H9 (cell line): ENCODE measurements around the gene HOMER3. TPM values are rescaled to one million over a fixed set of nuclear protein-coding genes. Genes with fewer than 3 reads are reported as not detected.

Source experiments
- DNase-seq: peaks from one replicate; pipeline ENCODE4 v3.0.0-alpha.2; 2017
- H2AFZ ChIP-seq: one replicate; pipeline ENCODE4 v1.6.1; 2013; ENCODE audit warnings: mild to moderate bottlenecking, low read length, control low read depth, moderate library complexity
- H2AK5ac ChIP-seq: 2 replicates; pipeline ENCODE4 v1.6.1; 2013; ENCODE audit warnings: low read length, control low read depth, mixed read lengths; ENCODE audit not compliant: insufficient read length
- H2BK120ac ChIP-seq: one replicate; pipeline ENCODE4 v1.6.1; 2013; ENCODE audit warnings: low read depth, mild to moderate bottlenecking, low read length, control low read depth, inconsistent platforms; ENCODE audit not compliant: poor library complexity, severe bottlenecking
- H2BK12ac ChIP-seq: 2 replicates; pipeline ENCODE4 v1.6.1; 2013; ENCODE audit warnings: low read length, control low read depth, mixed read lengths, low read depth; ENCODE audit not compliant: insufficient read length
- H2BK15ac ChIP-seq: 2 replicates; pipeline ENCODE4 v1.6.1; 2013; ENCODE audit warnings: low read depth, low read length, control low read depth
- H2BK20ac ChIP-seq: one replicate; pipeline ENCODE4 v1.6.1; 2013; ENCODE audit warnings: low read depth, mild to moderate bottlenecking, low read length, control low read depth, inconsistent platforms; ENCODE audit not compliant: poor library complexity, severe bottlenecking
- H2BK5ac ChIP-seq: 2 replicates; pipeline ENCODE4 v1.6.1; 2013; ENCODE audit warnings: low read length, control low read depth, mixed read lengths; ENCODE audit not compliant: insufficient read length
- H3K14ac ChIP-seq: 2 replicates; pipeline ENCODE4 v1.6.1; 2013; ENCODE audit warnings: low read length, control low read depth; ENCODE audit not compliant: insufficient read depth
- H3K18ac ChIP-seq: 2 replicates; pipeline ENCODE4 v1.6.1; 2013; ENCODE audit warnings: low read depth, mild to moderate bottlenecking, mixed read lengths, low read length, control low read depth; ENCODE audit not compliant: insufficient read length
- H3K23ac ChIP-seq: 2 replicates; pipeline ENCODE4 v1.6.1; 2013; ENCODE audit warnings: low read length, control low read depth, mixed read lengths, low read depth; ENCODE audit not compliant: insufficient read length
- H3K23me2 ChIP-seq: 2 replicates; pipeline ENCODE4 v1.6.1; 2013; ENCODE audit warnings: low read depth, mild to moderate bottlenecking, mixed read lengths, low read length, control low read depth; ENCODE audit not compliant: insufficient read length, poor library complexity, severe bottlenecking
- H3K27ac ChIP-seq: 2 replicates; pipeline ENCODE4 v1.5.1; 2013; ENCODE audit warnings: low read length, control low read depth, mixed read lengths, low read depth; ENCODE audit not compliant: insufficient read length
- H3K27me3 ChIP-seq: 2 replicates; pipeline ENCODE4 v1.6.1; 2013; ENCODE audit warnings: low read length, control low read depth, inconsistent platforms; ENCODE audit not compliant: insufficient read depth
- H3K4ac ChIP-seq: 2 replicates; pipeline ENCODE4 v1.6.1; 2013; ENCODE audit warnings: low read depth, mild to moderate bottlenecking, control low read depth, inconsistent platforms, low read length, moderate library complexity
- H3K4me1 ChIP-seq: 2 replicates; pipeline ENCODE4 v1.6.1; 2013; ENCODE audit warnings: low read length, control low read depth, inconsistent platforms; ENCODE audit not compliant: insufficient read depth
- H3K4me2 ChIP-seq: 2 replicates; pipeline ENCODE4 v1.6.1; 2013; ENCODE audit warnings: low read length, control low read depth, mixed read lengths; ENCODE audit not compliant: insufficient read length, insufficient read depth
- H3K56ac ChIP-seq: 2 replicates; pipeline ENCODE4 v1.6.1; 2013; ENCODE audit warnings: low read depth, mild to moderate bottlenecking, mixed read lengths, low read length, control low read depth; ENCODE audit not compliant: insufficient read length
- H3K79me1 ChIP-seq: 2 replicates; pipeline ENCODE4 v1.6.1; 2013; ENCODE audit warnings: low read depth, mild to moderate bottlenecking, moderate library complexity, low read length, control low read depth, inconsistent platforms; ENCODE audit not compliant: insufficient read depth, poor library complexity, severe bottlenecking
- H3K79me2 ChIP-seq: 2 replicates; pipeline ENCODE4 v1.6.1; 2013; ENCODE audit warnings: low read length, control low read depth, inconsistent platforms; ENCODE audit not compliant: insufficient read depth
- H3K9ac ChIP-seq: 2 replicates; pipeline ENCODE4 v1.6.1; 2013; ENCODE audit warnings: low read length, control low read depth, mixed read lengths; ENCODE audit not compliant: insufficient read length; ENCODE audit errors: extremely low read depth
- H3K9me3 ChIP-seq: one replicate; pipeline ENCODE4 v1.6.1; 2013; ENCODE audit warnings: low read depth, low read length, inconsistent platforms; ENCODE audit not compliant: control insufficient read depth
- H3T11ph ChIP-seq: one replicate; pipeline ENCODE4 v1.6.1; 2013; ENCODE audit warnings: mild to moderate bottlenecking, low read length, control low read depth, inconsistent platforms
- H4K20me1 ChIP-seq: one replicate; pipeline ENCODE4 v1.6.1; 2013; ENCODE audit not compliant: control insufficient read depth, insufficient read length, insufficient read depth
- H4K5ac ChIP-seq: 2 replicates; pipeline ENCODE4 v1.6.1; 2013; ENCODE audit warnings: low read depth, mild to moderate bottlenecking, mixed read lengths, low read length, control low read depth; ENCODE audit not compliant: insufficient read length
- H4K8ac ChIP-seq: replicated peaks from 2 replicates; pipeline ENCODE4 v1.6.1; 2013; ENCODE audit warnings: low read length, control low read depth, mixed read lengths, low read depth; ENCODE audit not compliant: insufficient read length
- H4K91ac ChIP-seq: 2 replicates; pipeline ENCODE4 v1.6.1; 2013; ENCODE audit warnings: low read depth, mild to moderate bottlenecking, moderate library complexity, mixed read lengths, low read length, control low read depth; ENCODE audit not compliant: insufficient read length
- H3K27ac Mint-ChIP-seq, 3 experiments: 2 replicates in 2 of 3; 3 replicates in 1 of 3; pipeline ENCODE4 v1.8.0; 2020 to 2021; ENCODE audit warnings: mixed read lengths in 3 of 3, mild to moderate bottlenecking in 1 of 3, moderate library complexity in 1 of 3
- H3K27me3 Mint-ChIP-seq: 2 replicates; pipeline ENCODE4 v1.8.0; 2021; ENCODE audit warnings: low read depth, mild to moderate bottlenecking, moderate library complexity, mixed read lengths
- H3K36me3 Mint-ChIP-seq, 3 experiments: 2 replicates in 2 of 3; 3 replicates in 1 of 3; pipeline ENCODE4 v1.8.0; 2020 to 2021; ENCODE audit warnings: low read depth in 3 of 3, mixed read lengths in 3 of 3; ENCODE audit not compliant: insufficient read depth in 1 of 3
- H3K4me1 Mint-ChIP-seq, 2 experiments: 2 replicates each; pipeline ENCODE4 v1.8.0; 2020; ENCODE audit warnings: mixed read lengths in 2 of 2
- H3K4me3 Mint-ChIP-seq, 2 experiments: 2 replicates in 1 of 2; 3 replicates in 1 of 2; pipeline ENCODE4 v1.8.0; 2020 to 2021; ENCODE audit warnings: mild to moderate bottlenecking in 2 of 2, mixed read lengths in 2 of 2, moderate library complexity in 1 of 2
- H3K9me3 Mint-ChIP-seq, 2 experiments: 2 replicates in 1 of 2; 3 replicates in 1 of 2; pipeline ENCODE4 v1.8.0; 2020; ENCODE audit warnings: mild to moderate bottlenecking in 2 of 2, mixed read lengths in 2 of 2, moderate library complexity in 1 of 2
- CTCF ChIP-seq: fragments of 200-600 bp; sonication (generic); conservative IDR thresholded peaks from 3 replicates; pipeline ENCODE4 v1.8.0; 2021; ENCODE audit warnings: antibody characterized with exemption, mild to moderate bottlenecking
- whole genome bisulfite sequencing: extraction: QIAGEN DNeasy Blood & Tissue Kit; methylation state at CpG from one replicate; pipeline ENCODE4 v1.1.7; 2013; ENCODE audit warnings: missing lambda C conversion rate, low lambda C conversion rate, mixed read lengths; ENCODE audit not compliant: insufficient read length; ENCODE audit errors: extremely low coverage; 5-methylcytosine and 5-hydroxymethylcytosine counted together
- total RNA-seq: library from RNA; stranded (reverse); gene quantifications from 2 replicates; pipeline ENCODE4 v1.2.1, GENCODE V29; 2021

HOMER3 gene
- total RNA-seq, 1 experiment from 2014 or later: 20.2 TPM

- DNase-seq: peak; percentile 62
- H4K91ac ChIP-seq: no peak overlapping the region
- H3K4me1 ChIP-seq: no peaks in the 10 kb centered on the region
- Mint-ChIP-seq H3K27me3 (peaks cover 17% of the 10 kb centered on the region), H3K36me3 (peaks cover 0 to 6% (median 0%) of the 10 kb centered on the region in 3 experiments; a peak in 5 of 7 replicates), H3K27ac (no peak overlapping the region), H3K4me3 (peak overlapping the region; percentile 78 to 80), H3K9me3 (no peaks in the 10 kb centered on the region), H3K4me1 (peaks cover 0 to 10% of the 10 kb centered on the region in 2 experiments; a peak in 1 of 4 replicates)
- H3K9ac ChIP-seq: no peak overlapping the region
- no peaks in the 10 kb centered on the region for H3K79me1 ChIP-seq
- no peak overlapping the region for H4K8ac ChIP-seq
- H3K23ac ChIP-seq: no peak overlapping the region
- no peak overlapping the region for H2BK120ac ChIP-seq
- H4K20me1 ChIP-seq: no peaks in the 10 kb centered on the region
- H2AK5ac ChIP-seq: no peak overlapping the region
- H3K9me3 ChIP-seq: no peaks in the 10 kb centered on the region
- H2BK5ac ChIP-seq: no peak overlapping the region
- H3K4me2 ChIP-seq: peak overlapping the region; percentile 33
- no peak for TF ChIP-seq CTCF
- H4K5ac ChIP-seq: no peak overlapping the region
- no peak overlapping the region for H3K4ac ChIP-seq
- H2AFZ ChIP-seq: no peak overlapping the region
- no CpG with 5 or more reads among the region's 28 CpGs for WGBS
- H3K27ac ChIP-seq: no peak overlapping the region
- no peak overlapping the region for H2BK12ac ChIP-seq
- no peak overlapping the region for H3K18ac ChIP-seq
- H3K27me3 ChIP-seq: no peaks in the 10 kb centered on the region; the same call in 1 of the 2 replicates
- H3K56ac ChIP-seq: no peak overlapping the region
- H3K79me2 ChIP-seq: no peaks in the 10 kb centered on the region
- peaks cover 7% of the 10 kb centered on the region for H3K23me2 ChIP-seq
- H2BK20ac ChIP-seq: no peak overlapping the region
- no peak overlapping the region for H3T11ph ChIP-seq
- no peak overlapping the region; the same call in 1 of the 2 replicates for H3K14ac ChIP-seq
- no peak overlapping the region for H2BK15ac ChIP-seq
Measured at GRCh38 chr19:18894254-18895037, 46.6 kb downstream of the HOMER3 start.
